GM19238 (cell line): ENCODE measurements around the gene FGD4.

Experiments used
- DNase-seq: peaks from one replicate; pipeline ENCODE4 v3.0.0; 2011; ENCODE audit warnings: low spot score; ENCODE audit not compliant: insufficient read length

Gene FGD4

DNA sequence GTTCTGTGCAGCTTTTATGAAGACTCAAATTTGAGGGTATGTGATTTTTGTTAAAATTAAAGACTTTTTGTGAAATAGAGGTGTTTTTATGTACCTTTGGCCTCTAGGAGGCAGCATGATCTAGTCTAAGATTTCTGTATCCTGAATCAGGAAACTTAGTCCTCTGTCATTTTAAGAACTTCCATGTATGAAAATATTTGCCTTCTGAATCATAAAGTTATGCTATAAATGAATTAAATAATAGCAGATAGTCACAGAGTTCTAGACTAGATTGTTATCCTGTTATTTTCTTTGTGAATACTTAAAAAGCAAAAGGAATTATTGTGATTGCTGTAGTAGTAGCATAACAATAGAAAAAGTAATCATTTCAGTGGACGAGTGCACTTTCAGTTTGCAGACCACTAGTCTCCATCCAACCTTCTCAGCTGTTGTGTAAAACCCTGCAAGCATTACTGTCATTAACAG is 56.3 kb downstream of the FGD4 start:
- DNase-seq: peak; percentile 14

GRCh38 chr12:32457251-32458025 is 58.1 kb downstream of the FGD4 start:
- DNase-seq: no peak

- DNase-seq: no peak
Measured at GRCh38 chr12:32460638-32461037, 61.3 kb downstream of the FGD4 start.

DNA sequence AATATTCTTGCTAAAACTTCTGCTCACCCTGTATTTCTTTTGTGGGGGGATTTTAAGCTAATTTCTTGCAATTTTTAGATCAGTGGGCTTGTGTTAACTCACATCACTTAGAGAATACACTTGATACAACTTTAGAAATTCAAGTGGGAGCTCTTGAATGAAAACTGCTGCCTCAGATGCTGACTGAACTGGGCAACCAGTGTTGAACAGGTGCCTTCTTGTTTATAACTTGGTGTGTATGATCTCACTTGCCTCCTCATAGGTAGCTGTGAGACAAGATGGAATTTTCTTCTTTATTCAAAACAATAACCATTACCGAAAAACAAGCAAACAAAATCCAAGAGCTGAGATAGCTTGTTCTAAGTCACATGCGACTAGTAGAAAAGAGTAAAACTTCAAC is 63.5 kb downstream of the FGD4 start:
- DNase-seq: no peak

- DNase-seq: no peak
Measured at GRCh38 chr12:32466187-32466586, 66.8 kb downstream of the FGD4 start.

GRCh38 chr12:32466986-32467711 is 67.8 kb downstream of the FGD4 start:
- no peak for DNase-seq

DNA sequence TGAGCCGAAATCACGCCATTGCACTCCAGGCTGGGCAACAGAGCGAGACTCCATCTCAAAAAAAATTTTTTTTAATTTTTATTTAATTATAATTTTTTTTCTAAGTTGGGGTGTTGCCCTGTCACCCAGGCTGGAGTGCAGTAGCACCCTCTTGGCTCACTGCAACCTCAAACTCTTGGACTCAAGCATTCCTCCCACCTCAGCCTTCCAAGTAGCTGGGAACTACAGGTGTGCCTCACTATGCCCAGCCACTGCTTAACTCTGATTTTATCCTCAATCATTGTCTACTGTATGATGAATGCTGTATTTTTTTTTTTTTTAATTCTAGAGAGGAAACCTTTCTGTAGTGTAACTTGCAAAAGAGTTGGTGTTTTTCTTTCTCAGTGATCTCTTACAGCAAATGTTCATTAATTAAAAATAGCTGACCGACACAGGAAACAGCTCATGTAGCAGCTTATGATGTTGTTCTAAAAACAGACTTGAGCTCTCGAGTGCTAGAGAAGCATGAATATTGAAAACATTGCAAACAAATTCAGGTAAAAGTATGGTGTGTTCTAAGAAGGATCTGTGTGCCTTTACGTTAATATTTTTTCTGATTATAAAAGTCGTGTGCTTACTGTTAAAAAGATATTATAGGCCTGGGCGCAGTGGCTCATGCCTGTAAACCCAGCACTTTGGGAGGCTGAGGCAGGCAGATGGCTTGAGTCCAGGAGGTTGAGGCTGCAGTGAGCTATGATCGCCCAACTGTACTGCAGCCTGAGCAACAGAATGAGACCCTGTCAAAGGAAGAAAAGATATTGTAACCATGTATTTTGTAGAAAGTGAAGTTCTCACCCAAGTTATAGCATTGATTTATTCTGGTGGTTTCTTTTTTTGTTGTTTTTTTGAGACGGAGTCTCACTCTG is 68.9 kb downstream of the FGD4 start:
- no peak for DNase-seq

- no peak for DNase-seq
Measured at GRCh38 chr12:32470936-32471470, 71.6 kb downstream of the FGD4 start.

GRCh38 chr12:32471591-32472001 is 72.2 kb downstream of the FGD4 start:
- DNase-seq: no peak

- no peak for DNase-seq
Measured at GRCh38 chr12:32475724-32476123, 76.4 kb downstream of the FGD4 start.

- no peak for DNase-seq
Measured at GRCh38 chr12:32476446-32476845, 77.1 kb downstream of the FGD4 start.

- DNase-seq: no peak
Measured at GRCh38 chr12:32477714-32478113, 78.4 kb downstream of the FGD4 start.

- DNase-seq: no peak
Measured at GRCh38 chr12:32478166-32478565, 78.8 kb downstream of the FGD4 start.

DNA sequence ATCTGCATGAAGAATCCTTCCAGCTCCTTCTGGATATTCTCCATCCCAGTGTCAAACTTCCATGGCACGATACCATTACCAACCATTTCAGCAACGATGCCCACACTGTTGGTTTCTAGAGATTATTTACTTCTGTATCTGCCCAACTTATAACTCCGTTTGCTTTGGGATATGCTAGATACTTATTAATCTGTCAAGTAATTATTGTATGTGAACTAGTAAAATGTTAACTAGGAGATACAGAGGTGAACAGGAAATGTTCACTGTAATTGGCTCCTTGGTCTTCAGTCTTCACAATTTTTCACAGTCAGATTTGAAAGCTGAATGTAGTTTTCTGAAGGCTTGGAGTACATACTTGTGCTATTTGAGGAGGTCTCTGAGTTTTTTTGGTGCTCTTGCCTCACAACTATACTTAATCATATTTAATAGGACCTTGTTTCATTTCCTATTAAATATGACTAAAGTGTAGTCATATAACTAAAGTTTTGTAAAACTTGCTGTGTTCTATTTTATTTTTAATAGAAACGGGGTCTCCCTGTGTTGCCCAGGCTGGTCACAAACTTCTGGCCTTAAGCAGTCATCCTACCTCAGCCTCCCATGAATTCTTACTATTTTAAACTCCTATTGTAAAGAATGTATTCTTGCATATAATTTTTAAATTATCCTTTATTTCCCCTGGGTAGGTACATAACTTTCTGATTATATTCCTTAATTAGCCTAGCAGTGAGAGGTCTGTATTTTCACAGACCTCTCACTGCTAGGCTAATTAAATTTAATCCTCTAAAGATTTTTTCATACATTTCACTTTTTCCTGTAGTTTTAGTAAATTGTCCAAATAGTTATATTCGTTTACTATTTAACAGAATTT is 79.7 kb downstream of the FGD4 start:
- DNase-seq: no peak

DNA sequence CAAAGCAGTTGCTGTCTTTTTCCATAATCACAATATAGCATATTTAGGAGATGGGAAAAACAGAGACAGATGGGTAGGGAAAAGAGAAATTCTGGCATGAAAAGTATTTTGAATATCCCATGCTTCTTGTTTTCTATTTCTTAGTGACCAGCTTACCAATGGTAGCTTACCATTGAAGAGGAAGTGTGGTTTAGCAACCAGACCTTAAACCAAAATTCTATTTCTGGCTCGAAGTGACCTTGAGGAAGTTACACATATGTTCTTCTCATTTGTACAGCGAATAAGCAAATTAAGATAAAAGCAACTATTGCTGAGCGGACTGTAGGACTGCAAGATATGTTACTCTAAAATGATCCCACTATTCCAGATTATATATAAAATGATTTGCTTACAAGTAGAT is 82.9 kb downstream of the FGD4 start:
- no peak for DNase-seq

- DNase-seq: no peak
Measured at GRCh38 chr12:32483499-32483898, 84.1 kb downstream of the FGD4 start.

DNA sequence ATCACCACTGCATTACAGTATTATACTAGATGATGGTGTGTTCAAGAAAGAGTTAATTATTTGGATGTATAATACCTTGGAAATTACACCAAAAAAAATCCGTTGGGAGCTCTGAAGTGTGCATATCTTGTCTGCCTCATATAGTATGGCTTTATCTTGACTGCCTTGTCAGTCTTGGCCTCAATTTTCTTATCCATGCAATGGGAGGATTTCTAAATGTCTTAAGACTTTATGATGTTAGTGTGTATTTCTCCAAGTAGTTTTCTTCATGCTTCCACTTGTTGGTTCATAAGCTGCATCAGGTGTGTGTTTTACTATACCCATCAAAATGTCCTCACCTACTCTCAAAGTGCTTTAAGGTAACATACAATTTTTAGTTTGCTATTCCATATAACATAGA is 84.6 kb downstream of the FGD4 start:
- no peak for DNase-seq

DNA sequence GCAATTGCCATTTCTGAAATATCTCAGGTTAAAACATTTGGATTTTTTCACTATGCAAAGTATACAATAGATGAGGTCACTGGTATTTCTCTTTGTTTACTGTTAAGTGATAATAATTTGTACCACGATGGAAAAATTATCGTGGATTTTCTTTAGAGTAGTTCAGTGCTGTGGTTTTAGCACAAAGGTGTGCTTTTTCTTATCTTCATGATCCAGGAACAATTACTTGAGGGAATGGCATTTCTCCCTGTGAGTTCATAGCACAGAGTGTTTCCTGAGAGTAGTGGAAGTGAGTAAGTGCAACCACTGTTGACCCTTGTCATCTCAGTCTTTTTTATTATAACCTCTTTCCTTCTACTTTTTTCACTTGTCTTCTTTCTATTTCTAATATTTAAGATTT is 86.8 kb downstream of the FGD4 start:
- no peak for DNase-seq

GRCh38 chr12:32488132-32488531 is 88.8 kb downstream of the FGD4 start:
- no peak for DNase-seq

GRCh38 chr12:32489070-32489469 is 89.7 kb downstream of the FGD4 start:
- no peak for DNase-seq

DNA sequence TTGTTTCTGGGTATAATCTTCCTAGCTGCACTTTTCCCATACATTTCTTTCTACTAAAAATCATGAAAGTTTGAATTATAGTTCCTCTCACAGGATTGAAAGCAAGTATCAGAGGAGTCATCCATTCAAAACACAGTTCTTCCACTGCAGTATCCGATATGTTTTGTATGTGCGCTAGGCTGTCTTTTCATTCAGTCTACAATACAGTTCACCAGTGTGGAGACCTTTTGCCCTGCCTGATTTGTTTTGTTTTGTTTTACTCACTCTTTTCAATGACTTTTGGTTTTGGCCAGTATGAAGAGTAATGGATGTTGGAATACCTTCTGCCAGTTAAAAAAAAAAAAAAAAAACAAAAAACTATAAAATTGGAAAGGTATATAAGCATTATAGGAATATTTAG is 91.4 kb downstream of the FGD4 start:
- DNase-seq: no peak
